Uterus (tissue), 4 donors: Measurements from ENCODE around the gene PLEKHG3. TPM values are rescaled to one million over a fixed set of nuclear protein-coding genes. Genes with fewer than 3 reads are reported as not detected.

Experiments
- DNase-seq, 2 donors: peaks; one replicate each; pipeline ENCODE4 v3.0.0-alpha.2; 2019 to 2020
- H3K27ac ChIP-seq, 2 donors: fragments of 200-600 bp; sonication (generic); 1 replicate in 1 of 2; 2 replicates in 1 of 2; pipeline ENCODE4 v1.5.1; 2016 to 2018
- H3K27me3 ChIP-seq, 2 donors: fragments of 200-600 bp; sonication (generic); one replicate each; pipeline ENCODE4 v1.5.1; 2018 to 2019; ENCODE audit warnings: control low read depth in 1 of 2
- H3K36me3 ChIP-seq, 2 donors: fragments of 200-600 bp; sonication (generic); one replicate each; pipeline ENCODE4 v1.5.1; 2019; ENCODE audit warnings: control low read depth in 1 of 2
- H3K4me1 ChIP-seq, 2 donors: fragments of 200-600 bp; sonication (generic); one replicate each; pipeline ENCODE4 v1.5.1; 2018 to 2019; ENCODE audit warnings: control low read depth in 1 of 2
- H3K4me3 ChIP-seq, 2 donors: fragments of 200-600 bp; sonication (generic); 1 replicate in 1 of 2; 2 replicates in 1 of 2; pipeline ENCODE4 v1.5.1; 2018 to 2019; ENCODE audit warnings: mild to moderate bottlenecking in 1 of 2
- H3K9me3 ChIP-seq, 2 donors: fragments of 200-600 bp; sonication (generic); one replicate each; pipeline ENCODE4 v1.5.1; 2019; ENCODE audit warnings: control low read depth in 1 of 2
- POLR2A ChIP-seq, 2 donors: fragments of 450-650 bp; IDR thresholded peaks; one replicate each; pipeline ENCODE4 v1.6.1; 2016; ENCODE audit warnings: antibody characterized with exemption in 2 of 2, mild to moderate bottlenecking in 1 of 2, moderate library complexity in 1 of 2
- intact Hi-C: fragments of 100-400 bp; cut with DNase I; formaldehyde crosslinking; loops from one replicate; pipeline ENCODE4 v1.15.1; 2023; ENCODE audit warnings: low total_unique reads
- total RNA-seq, 4 donors: library from RNA; depleted of rRNA in 3 of 4; stranded (reverse); fragments of >200 nt in 3 of 4; gene quantifications; one replicate each; pipeline versions ENCODE4 v1.1.0 to v1.2.4, GENCODE V29; 2014 to 2023
- TF ChIP-seq, protein P1 (sequence below), 4 experiments: fragments of 200-600 bp in 2 of 4; fragments of 450-650 bp in 2 of 4; sonication (generic) in 2 of 4; IDR thresholded peaks; one replicate each; pipeline ENCODE4 v1.5.1; 2016 to 2019; ENCODE audit warnings: antibody characterized with exemption in 4 of 4, mild to moderate bottlenecking in 2 of 4, moderate library complexity in 1 of 4
- donor health status: DM: yes; HTN: yes; CAD: no.

The PLEKHG3 gene
- total RNA-seq, 4 donors from 2014 or later: 40.5 to 178 (median 59.7) TPM

DNA sequence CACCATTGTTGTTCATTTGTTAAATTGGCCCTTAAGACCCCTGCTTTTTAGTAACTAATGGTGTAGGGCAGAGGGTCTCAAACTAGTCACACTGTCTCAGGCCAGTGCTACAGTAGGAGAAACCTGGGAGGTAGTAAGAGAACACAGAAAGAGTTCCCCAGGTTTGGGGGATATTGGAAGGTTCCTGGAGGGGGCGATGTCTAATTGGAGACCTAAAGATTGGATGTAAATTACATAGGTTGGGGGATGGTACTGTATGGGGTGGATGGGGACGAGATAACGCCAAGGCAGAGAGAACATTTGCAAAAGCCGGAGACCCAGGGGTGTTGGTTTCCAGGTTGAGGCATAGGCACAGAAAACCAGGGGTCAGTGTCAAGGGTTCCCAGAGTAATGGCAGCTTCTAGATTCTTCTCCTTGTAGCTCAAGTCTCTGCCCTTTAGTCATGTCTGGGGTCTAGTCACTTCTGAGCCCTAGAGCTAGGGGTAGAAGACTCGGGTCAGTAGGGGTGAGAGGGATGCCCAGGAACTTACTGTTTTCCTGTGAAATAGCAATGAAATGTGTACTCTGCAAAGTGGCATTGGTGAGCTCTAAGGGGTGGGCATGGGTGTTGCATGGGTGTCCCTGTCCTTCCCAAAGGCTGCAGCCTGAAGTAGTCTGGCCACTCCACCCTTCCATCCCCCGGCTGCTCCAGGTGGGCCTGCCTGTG is 21.8 kb downstream of the PLEKHG3 start:
- no peak for TF ChIP-seq POLR2A (IDR thresholded peaks at IDR 0.05)
- TF ChIP-seq, protein P1, sequence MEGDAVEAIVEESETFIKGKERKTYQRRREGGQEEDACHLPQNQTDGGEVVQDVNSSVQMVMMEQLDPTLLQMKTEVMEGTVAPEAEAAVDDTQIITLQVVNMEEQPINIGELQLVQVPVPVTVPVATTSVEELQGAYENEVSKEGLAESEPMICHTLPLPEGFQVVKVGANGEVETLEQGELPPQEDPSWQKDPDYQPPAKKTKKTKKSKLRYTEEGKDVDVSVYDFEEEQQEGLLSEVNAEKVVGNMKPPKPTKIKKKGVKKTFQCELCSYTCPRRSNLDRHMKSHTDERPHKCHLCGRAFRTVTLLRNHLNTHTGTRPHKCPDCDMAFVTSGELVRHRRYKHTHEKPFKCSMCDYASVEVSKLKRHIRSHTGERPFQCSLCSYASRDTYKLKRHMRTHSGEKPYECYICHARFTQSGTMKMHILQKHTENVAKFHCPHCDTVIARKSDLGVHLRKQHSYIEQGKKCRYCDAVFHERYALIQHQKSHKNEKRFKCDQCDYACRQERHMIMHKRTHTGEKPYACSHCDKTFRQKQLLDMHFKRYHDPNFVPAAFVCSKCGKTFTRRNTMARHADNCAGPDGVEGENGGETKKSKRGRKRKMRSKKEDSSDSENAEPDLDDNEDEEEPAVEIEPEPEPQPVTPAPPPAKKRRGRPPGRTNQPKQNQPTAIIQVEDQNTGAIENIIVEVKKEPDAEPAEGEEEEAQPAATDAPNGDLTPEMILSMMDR (IDR thresholded peaks at IDR 0.05): no peak
- H3K36me3 ChIP-seq: no peaks in the 10 kb centered on the region
- H3K27ac ChIP-seq: peak overlapping the region; percentile 50 to 60
- no peak overlapping the region for H3K4me3 ChIP-seq
- intact Hi-C loops: no loop called here
- H3K9me3 ChIP-seq: no peaks in the 10 kb centered on the region
- no peak for DNase-seq
- H3K27me3 ChIP-seq: no peaks in the 10 kb centered on the region
- H3K4me1 ChIP-seq: peaks cover 0 to 34% of the 10 kb centered on the region in 2 donors

DNA sequence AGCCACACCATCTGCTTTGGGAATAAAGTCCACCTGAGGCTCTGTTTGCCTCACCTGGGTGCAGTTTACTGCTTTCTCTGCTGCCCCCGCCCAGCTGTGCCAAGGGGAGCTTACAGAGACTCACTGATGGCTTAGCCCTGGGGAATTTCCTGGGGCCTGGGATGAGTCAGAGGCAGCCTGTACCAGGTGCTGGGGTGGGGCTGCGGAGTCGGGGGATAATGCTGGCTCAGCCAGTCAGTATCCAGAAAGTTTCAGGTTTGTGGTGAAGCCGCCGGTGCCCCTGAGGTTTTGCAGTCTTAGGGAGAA is 22.3 kb downstream of the PLEKHG3 start:
- H3K9me3 ChIP-seq: no peaks in the 10 kb centered on the region
- H3K27ac ChIP-seq: peak overlapping the region; percentile 50 to 60
- intact Hi-C loops: no loop called here
- peak in 1 of 2 donors; percentile 59 for DNase-seq
- no peaks in the 10 kb centered on the region for H3K27me3 ChIP-seq
- H3K36me3 ChIP-seq: no peaks in the 10 kb centered on the region
- TF ChIP-seq, protein P1 (IDR thresholded peaks at IDR 0.05): no peak
- no peak for TF ChIP-seq POLR2A (IDR thresholded peaks at IDR 0.05)
- H3K4me3 ChIP-seq: no peak overlapping the region
- H3K4me1 ChIP-seq: peaks cover 0 to 29% of the 10 kb centered on the region in 2 donors

DNA sequence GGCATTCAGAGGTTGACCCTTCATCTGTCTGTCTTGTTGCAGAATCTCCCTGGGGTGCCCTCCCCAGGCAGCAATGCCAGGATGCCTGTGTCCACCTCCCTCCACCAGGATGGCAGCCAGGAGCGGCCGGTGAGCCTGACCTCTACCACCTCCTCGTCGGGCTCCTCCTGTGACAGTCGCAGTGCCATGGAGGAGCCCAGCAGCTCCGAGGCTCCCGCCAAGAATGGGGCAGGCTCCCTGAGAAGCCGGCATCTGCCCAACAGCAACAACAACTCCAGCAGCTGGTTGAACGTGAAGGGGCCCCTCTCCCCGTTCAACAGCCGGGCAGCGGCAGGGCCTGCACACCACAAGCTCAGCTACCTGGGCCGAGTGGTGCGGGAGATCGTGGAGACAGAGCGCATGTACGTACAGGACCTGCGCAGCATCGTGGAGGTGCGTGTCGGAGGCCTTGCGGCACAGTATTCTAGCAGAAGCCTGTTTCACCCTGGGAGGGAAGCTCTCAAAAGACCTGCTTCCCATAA is 23.4 kb downstream of the PLEKHG3 start:
- TF ChIP-seq, protein P1 (IDR thresholded peaks at IDR 0.05): no peak
- TF ChIP-seq POLR2A (IDR thresholded peaks at IDR 0.05): no peak
- Histone ChIP-seq H3K4me1 (peaks cover 0 to 19% of the 10 kb centered on the region in 2 donors), H3K27me3 (no peaks in the 10 kb centered on the region), H3K27ac (peak overlapping the region in 1 of 2 donors; percentile 17), H3K36me3 (no peaks in the 10 kb centered on the region), H3K4me3 (no peak overlapping the region), H3K9me3 (no peaks in the 10 kb centered on the region)
- intact Hi-C loops: no loop called here
- no peak for DNase-seq

DNA sequence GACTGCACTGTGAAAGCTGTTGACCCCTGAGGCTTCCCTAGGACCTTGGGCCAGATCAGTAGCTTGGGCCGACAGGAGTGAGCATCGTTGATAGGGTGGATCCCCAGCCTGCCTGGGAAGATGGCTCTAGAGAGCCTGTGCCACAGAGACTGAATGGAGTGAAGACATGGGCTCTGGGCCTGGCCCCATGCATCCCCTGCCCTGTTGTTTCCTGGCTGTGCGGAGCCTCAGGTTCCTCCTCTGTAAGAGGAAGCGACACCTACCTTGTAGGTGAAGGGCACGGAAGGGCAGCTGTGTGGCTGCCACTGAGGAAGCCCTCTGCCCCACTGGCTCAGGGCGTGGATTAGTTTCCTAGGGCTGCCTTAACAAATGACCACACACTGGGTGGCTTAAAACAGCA is 23.9 kb downstream of the PLEKHG3 start:
- Histone ChIP-seq H3K27ac (no peak overlapping the region), H3K9me3 (no peaks in the 10 kb centered on the region), H3K4me3 (no peak overlapping the region), H3K4me1 (peaks cover 0 to 19% of the 10 kb centered on the region in 2 donors), H3K36me3 (no peaks in the 10 kb centered on the region), H3K27me3 (no peaks in the 10 kb centered on the region)
- intact Hi-C loops: no loop called here
- no peak for DNase-seq
- TF ChIP-seq, protein P1 (IDR thresholded peaks at IDR 0.05): no peak
- no peak for TF ChIP-seq POLR2A (IDR thresholded peaks at IDR 0.05)

DNA sequence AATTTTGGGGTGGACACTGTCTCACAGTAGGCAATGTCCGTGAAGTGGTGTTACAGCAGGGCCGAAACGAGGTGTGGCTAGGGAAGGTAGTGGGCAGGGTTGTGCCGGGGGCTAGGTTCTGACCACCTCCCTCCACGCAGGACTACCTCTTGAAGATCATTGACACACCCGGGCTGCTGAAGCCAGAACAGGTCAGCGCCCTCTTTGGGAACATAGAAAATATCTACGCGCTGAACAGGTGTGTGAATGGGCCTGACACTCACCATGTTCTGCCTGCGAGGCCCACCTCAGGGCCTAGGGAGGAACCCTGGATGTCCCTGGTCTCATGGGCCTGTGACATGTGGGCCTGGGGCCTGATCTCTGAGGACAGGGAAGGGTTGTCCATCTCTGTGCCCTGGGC is 24.6 kb downstream of the PLEKHG3 start:
- no peak for DNase-seq

More for the DNA sequence above, 24.6 kb downstream of the PLEKHG3 start:
- H3K4me3 ChIP-seq: no peak overlapping the region
- H3K27ac ChIP-seq: peak overlapping the region; percentile 24 to 43
- TF ChIP-seq, protein P1 (IDR thresholded peaks at IDR 0.05): no peak
- no peak for TF ChIP-seq POLR2A (IDR thresholded peaks at IDR 0.05)
- H3K36me3 ChIP-seq: no peaks in the 10 kb centered on the region
- peaks cover 0 to 19% of the 10 kb centered on the region in 2 donors for H3K4me1 ChIP-seq
- H3K9me3 ChIP-seq: no peaks in the 10 kb centered on the region
- intact Hi-C loops: no loop called here
- no peaks in the 10 kb centered on the region for H3K27me3 ChIP-seq
